Measurements from ENCODE around the gene MAGI1. TPM values are rescaled to one million over a fixed set of nuclear protein-coding genes. Genes with fewer than 3 reads are reported as not detected.

Gene MAGI1
- total RNA-seq, 1 experiment from 2014 or later, result 0.88 TPM

- in situ Hi-C loops (cut with HindIII; ENCODE audit: low pct_unique_long_range_greater_than_20kb, low sequenced_read_pairs), result no loop called here
These were observed 195.0 kb downstream of the MAGI1 start for GRCh38 chr3:65843732-65844131.

GRCh38 chr3:65837604-65838003 lies 201.1 kb downstream of the MAGI1 start:
- in situ Hi-C loops (cut with HindIII; ENCODE audit: low pct_unique_long_range_greater_than_20kb, low sequenced_read_pairs), result no loop called here
- no peak for DNase-seq (ENCODE audit: low read depth)

More at GRCh38 chr3:65843732-65844131, 195.0 kb downstream of the MAGI1 start:
- DNase-seq (ENCODE audit: low read depth), result no peak

- in situ Hi-C loops (cut with HindIII; ENCODE audit: low pct_unique_long_range_greater_than_20kb, low sequenced_read_pairs), result no loop called here
- DNase-seq (ENCODE audit: low read depth), result no peak
These were observed 202.7 kb downstream of the MAGI1 start for GRCh38 chr3:65836047-65836446.

- no peak for DNase-seq (ENCODE audit: low read depth)
- in situ Hi-C loops (cut with HindIII; ENCODE audit: low pct_unique_long_range_greater_than_20kb, low sequenced_read_pairs), result no loop called here
These were observed 204.8 kb downstream of the MAGI1 start for GRCh38 chr3:65833761-65834505.

GRCh38 chr3:65831733-65832425 lies 206.8 kb downstream of the MAGI1 start:
- in situ Hi-C loops (cut with HindIII; ENCODE audit: low pct_unique_long_range_greater_than_20kb, low sequenced_read_pairs), result no loop called here
- no peak for DNase-seq (ENCODE audit: low read depth)

- in situ Hi-C loops (cut with HindIII; ENCODE audit: low pct_unique_long_range_greater_than_20kb, low sequenced_read_pairs), result no loop called here
- DNase-seq (ENCODE audit: low read depth), result no peak
These were observed 207.6 kb downstream of the MAGI1 start for GRCh38 chr3:65830948-65831732.

GRCh38 chr3:65829228-65829627 lies 209.5 kb downstream of the MAGI1 start:
- in situ Hi-C loops (cut with HindIII; ENCODE audit: low pct_unique_long_range_greater_than_20kb, low sequenced_read_pairs), result no loop called here
- no peak for DNase-seq (ENCODE audit: low read depth)

- DNase-seq (ENCODE audit: low read depth), result no peak
- in situ Hi-C loops (cut with HindIII; ENCODE audit: low pct_unique_long_range_greater_than_20kb, low sequenced_read_pairs), result no loop called here
These were observed 210.0 kb downstream of the MAGI1 start for GRCh38 chr3:65828706-65829105.

- no peak for DNase-seq (ENCODE audit: low read depth)
- in situ Hi-C loops (cut with HindIII; ENCODE audit: low pct_unique_long_range_greater_than_20kb, low sequenced_read_pairs), result no loop called here
These were observed 211.6 kb downstream of the MAGI1 start for GRCh38 chr3:65827076-65827475.

- DNase-seq (ENCODE audit: low read depth), result no peak
- in situ Hi-C loops (cut with HindIII; ENCODE audit: low pct_unique_long_range_greater_than_20kb, low sequenced_read_pairs), result no loop called here
These were observed 214.6 kb downstream of the MAGI1 start for GRCh38 chr3:65824166-65824565.

- DNase-seq (ENCODE audit: low read depth), result no peak
- in situ Hi-C loops (cut with HindIII; ENCODE audit: low pct_unique_long_range_greater_than_20kb, low sequenced_read_pairs), result no loop called here
These were observed 218.1 kb downstream of the MAGI1 start for GRCh38 chr3:65820600-65820999.

- in situ Hi-C loops (cut with HindIII; ENCODE audit: low pct_unique_long_range_greater_than_20kb, low sequenced_read_pairs), result no loop called here
- no peak for DNase-seq (ENCODE audit: low read depth)
These were observed 218.8 kb downstream of the MAGI1 start for GRCh38 chr3:65819896-65820295.

GRCh38 chr3:65817553-65818126 lies 221.1 kb downstream of the MAGI1 start:
- no peak for DNase-seq (ENCODE audit: low read depth)
- in situ Hi-C loops (cut with HindIII; ENCODE audit: low pct_unique_long_range_greater_than_20kb, low sequenced_read_pairs), result no loop called here

GRCh38 chr3:65816208-65816607 lies 222.5 kb downstream of the MAGI1 start:
- no peak for DNase-seq (ENCODE audit: low read depth)
- in situ Hi-C loops (cut with HindIII; ENCODE audit: low pct_unique_long_range_greater_than_20kb, low sequenced_read_pairs), result no loop called here

- in situ Hi-C loops (cut with HindIII; ENCODE audit: low pct_unique_long_range_greater_than_20kb, low sequenced_read_pairs), result no loop called here
These were observed 223.7 kb downstream of the MAGI1 start for GRCh38 chr3:65814845-65815578.

GRCh38 chr3:65811892-65812291 lies 226.8 kb downstream of the MAGI1 start:
- DNase-seq (ENCODE audit: low read depth), result no peak
- in situ Hi-C loops (cut with HindIII; ENCODE audit: low pct_unique_long_range_greater_than_20kb, low sequenced_read_pairs), result no loop called here

More at GRCh38 chr3:65814845-65815578, 223.7 kb downstream of the MAGI1 start:
- no peak for DNase-seq (ENCODE audit: low read depth)

GRCh38 chr3:65811086-65811761 lies 227.5 kb downstream of the MAGI1 start:
- in situ Hi-C loops (cut with HindIII; ENCODE audit: low pct_unique_long_range_greater_than_20kb, low sequenced_read_pairs), result no loop called here
- no peak for DNase-seq (ENCODE audit: low read depth)

GRCh38 chr3:65810302-65810701 lies 228.4 kb downstream of the MAGI1 start:
- DNase-seq (ENCODE audit: low read depth), result no peak

More at GRCh38 chr3:65810302-65810701, 228.4 kb downstream of the MAGI1 start:
- in situ Hi-C loops (cut with HindIII; ENCODE audit: low pct_unique_long_range_greater_than_20kb, low sequenced_read_pairs), result no loop called here
